ENCODE measurements around the gene MT1F.

MT1F gene

GRCh38 chr16:56689171-56689570 is 31.4 kb downstream of the MT1F start:
- FAIRE-seq: no peak
- no peak for DNase-seq (ENCODE audit: insufficient read length, low spot score)
- TF ChIP-seq SPI1 (IDR thresholded peaks at IDR 0.05; ENCODE audit: low read depth, low read length) (no peak), PAX5 (IDR thresholded peaks at IDR 0.05; ENCODE audit: insufficient read depth, low read length, severe bottlenecking) (no peak), POU2F2 (IDR thresholded peaks at IDR 0.05; ENCODE audit: low read depth, low read length) (no peak), TAF1 (IDR thresholded peaks at IDR 0.05; ENCODE audit: low read depth, low read length) (no peak), POLR2AphosphoS5 (IDR thresholded peaks at IDR 0.05; ENCODE audit: low read depth, low read length) (no peak), POLR2A (IDR thresholded peaks at IDR 0.05; ENCODE audit: low read depth, low read length) (no peak)

DNA sequence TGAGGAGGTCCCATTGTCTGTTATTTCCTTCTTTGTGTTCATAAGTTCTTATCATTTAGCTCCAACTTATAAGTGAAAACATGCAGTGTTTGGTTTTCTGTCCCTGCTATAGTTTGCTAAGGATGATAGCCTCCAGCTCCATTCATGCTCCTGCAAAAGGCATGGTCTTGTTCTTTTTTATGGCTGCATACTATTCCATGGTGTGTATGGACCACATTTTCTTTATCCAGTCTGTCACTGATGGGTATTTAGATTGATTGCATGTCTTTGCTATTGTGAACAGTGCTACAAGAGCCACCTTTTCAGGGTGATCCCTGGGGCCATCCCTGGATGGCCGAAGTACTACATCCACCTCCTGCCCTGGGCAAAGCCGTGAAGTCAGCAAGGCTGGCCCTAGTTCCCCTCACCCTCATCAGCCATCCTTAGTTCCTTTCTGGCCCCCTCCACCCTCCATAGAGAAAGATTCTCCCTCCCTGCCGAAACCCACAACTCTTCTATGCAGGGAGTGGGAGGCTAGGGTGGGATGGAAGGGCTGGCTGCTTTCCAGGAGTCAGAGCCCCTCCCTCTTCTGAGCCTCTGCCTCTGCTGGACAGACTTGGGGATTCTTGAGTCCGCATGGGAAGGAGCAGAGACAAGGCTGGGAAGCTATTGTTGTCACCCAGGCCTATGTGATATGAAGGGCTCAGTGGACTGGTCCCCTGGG is 32.8 kb downstream of the MT1F start:
- TF ChIP-seq TAF1 (IDR thresholded peaks at IDR 0.05; ENCODE audit: low read depth, low read length) (no peak), POLR2AphosphoS5 (IDR thresholded peaks at IDR 0.05; ENCODE audit: low read depth, low read length) (no peak), PAX5 (IDR thresholded peaks at IDR 0.05; ENCODE audit: insufficient read depth, low read length, severe bottlenecking) (no peak), POU2F2 (IDR thresholded peaks at IDR 0.05; ENCODE audit: low read depth, low read length) (no peak), SPI1 (IDR thresholded peaks at IDR 0.05; ENCODE audit: low read depth, low read length) (no peak), POLR2A (IDR thresholded peaks at IDR 0.05; ENCODE audit: low read depth, low read length) (no peak)
- DNase-seq (ENCODE audit: insufficient read length, low spot score): no peak
- FAIRE-seq: no peak

GRCh38 chr16:56691885-56692284 is 34.1 kb downstream of the MT1F start:
- DNase-seq (ENCODE audit: insufficient read length, low spot score) (no peak), FAIRE-seq (no peak)
- TF ChIP-seq SPI1 (IDR thresholded peaks at IDR 0.05; ENCODE audit: low read depth, low read length): no peak

- DNase-seq (ENCODE audit: insufficient read length, low spot score) (no peak), FAIRE-seq (no peak)
- TF ChIP-seq SPI1 (IDR thresholded peaks at IDR 0.05; ENCODE audit: low read depth, low read length) (no peak), POLR2AphosphoS5 (IDR thresholded peaks at IDR 0.05; ENCODE audit: low read depth, low read length) (no peak), POLR2A (IDR thresholded peaks at IDR 0.05; ENCODE audit: low read depth, low read length) (no peak)
Observed at GRCh38 chr16:56695246-56695645, 37.5 kb downstream of the MT1F start.

DNA sequence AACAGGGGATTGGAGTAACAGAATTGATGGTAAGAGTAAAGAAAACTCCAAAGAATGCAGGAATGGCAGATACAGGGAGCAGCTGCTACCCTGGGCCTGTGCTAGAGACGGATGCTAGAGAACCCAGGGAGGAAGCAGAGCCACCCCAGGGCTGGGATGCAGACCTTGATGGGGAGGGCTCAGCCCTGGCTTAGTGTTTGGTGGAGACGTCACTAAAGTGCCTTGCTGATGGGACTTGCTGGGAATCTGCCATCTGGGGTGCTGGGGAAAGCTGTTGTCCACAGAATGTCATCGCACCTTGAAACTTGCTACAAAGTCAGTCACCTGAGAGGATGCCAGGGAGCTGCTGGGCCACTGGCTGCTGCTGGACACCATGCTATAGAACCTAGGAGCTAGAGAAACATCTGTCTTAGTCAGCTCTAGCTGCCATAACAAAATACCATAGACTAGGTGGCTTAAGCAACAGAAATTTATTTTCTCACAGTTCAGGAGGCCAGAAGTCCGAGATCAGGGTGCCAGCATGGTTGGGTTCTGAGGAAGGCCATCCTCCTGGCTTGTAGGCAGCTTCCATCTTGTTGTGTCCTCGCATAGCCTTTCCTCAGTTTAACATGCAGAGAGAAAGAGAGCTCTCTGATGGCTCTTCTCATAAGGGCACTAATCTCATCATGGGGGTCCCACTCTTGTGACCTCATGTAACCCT is 39.8 kb downstream of the MT1F start:
- no peak for DNase-seq (ENCODE audit: insufficient read length, low spot score)
- no peak for FAIRE-seq
- TF ChIP-seq POLR2AphosphoS5 (IDR thresholded peaks at IDR 0.05; ENCODE audit: low read depth, low read length) (no peak), SPI1 (IDR thresholded peaks at IDR 0.05; ENCODE audit: low read depth, low read length) (no peak), PAX5 (IDR thresholded peaks at IDR 0.05; ENCODE audit: insufficient read depth, low read length, severe bottlenecking) (no peak), POLR2A (IDR thresholded peaks at IDR 0.05; ENCODE audit: low read depth, low read length) (no peak), POU2F2 (IDR thresholded peaks at IDR 0.05; ENCODE audit: low read depth, low read length) (no peak), TAF1 (IDR thresholded peaks at IDR 0.05; ENCODE audit: low read depth, low read length) (no peak)

DNA sequence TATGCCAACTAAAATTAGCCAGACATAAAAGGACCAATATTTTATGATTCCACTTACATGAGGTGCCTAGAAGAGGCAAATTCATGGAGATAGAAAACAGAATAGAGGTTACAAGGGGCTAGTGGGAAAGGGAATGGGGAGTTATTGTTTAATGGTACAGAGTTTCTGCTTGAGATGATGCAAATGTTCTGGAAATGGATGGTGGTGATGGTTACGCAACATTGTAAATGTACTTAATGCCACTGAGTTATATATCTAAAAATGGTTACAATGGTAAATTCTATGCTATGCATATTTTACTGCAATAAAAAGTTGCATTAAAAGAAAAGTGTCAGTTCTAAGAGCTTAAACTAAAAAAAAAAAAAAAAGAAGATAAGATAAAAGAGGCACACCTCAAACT is 42.4 kb downstream of the MT1F start:
- no peak for TF ChIP-seq POLR2AphosphoS5 (IDR thresholded peaks at IDR 0.05; ENCODE audit: low read depth, low read length)
- no peak for TF ChIP-seq TAF1 (IDR thresholded peaks at IDR 0.05; ENCODE audit: low read depth, low read length)
- TF ChIP-seq POU2F2 (IDR thresholded peaks at IDR 0.05; ENCODE audit: low read depth, low read length): no peak
- TF ChIP-seq SPI1 (IDR thresholded peaks at IDR 0.05; ENCODE audit: low read depth, low read length): no peak
- no peak for TF ChIP-seq PAX5 (IDR thresholded peaks at IDR 0.05; ENCODE audit: insufficient read depth, low read length, severe bottlenecking)
- no peak for TF ChIP-seq POLR2A (IDR thresholded peaks at IDR 0.05; ENCODE audit: low read depth, low read length)
- FAIRE-seq (no peak), DNase-seq (ENCODE audit: insufficient read length, low spot score) (no peak)

DNA sequence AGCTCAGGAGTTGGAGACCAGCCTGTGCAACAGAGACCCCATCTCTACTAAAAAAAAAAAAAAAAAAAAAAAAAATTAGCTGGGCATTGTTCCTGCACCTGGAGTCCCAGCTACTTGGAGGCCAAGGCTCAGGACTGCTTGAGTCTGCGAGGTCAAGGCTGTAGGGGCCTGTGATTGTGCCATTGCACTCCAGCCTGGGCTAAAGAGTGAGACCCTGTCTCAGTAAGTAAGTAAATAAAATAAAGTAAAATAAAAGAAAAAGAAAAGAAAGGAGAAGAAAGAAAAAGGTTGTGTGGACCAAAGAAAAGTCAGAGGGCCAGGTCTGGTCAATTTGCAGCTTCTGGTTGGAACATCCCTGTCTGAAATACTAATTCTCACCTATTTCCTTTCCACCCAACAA is 42.9 kb downstream of the MT1F start:
- DNase-seq (ENCODE audit: insufficient read length, low spot score) (no peak), FAIRE-seq (no peak)
- TF ChIP-seq POU2F2 (IDR thresholded peaks at IDR 0.05; ENCODE audit: low read depth, low read length) (no peak), SPI1 (IDR thresholded peaks at IDR 0.05; ENCODE audit: low read depth, low read length) (no peak), POLR2A (IDR thresholded peaks at IDR 0.05; ENCODE audit: low read depth, low read length) (no peak), POLR2AphosphoS5 (IDR thresholded peaks at IDR 0.05; ENCODE audit: low read depth, low read length) (no peak), PAX5 (IDR thresholded peaks at IDR 0.05; ENCODE audit: insufficient read depth, low read length, severe bottlenecking) (no peak), TAF1 (IDR thresholded peaks at IDR 0.05; ENCODE audit: low read depth, low read length) (no peak)

- FAIRE-seq (no peak), DNase-seq (ENCODE audit: insufficient read length, low spot score) (no peak)
- TF ChIP-seq POU2F2 (IDR thresholded peaks at IDR 0.05; ENCODE audit: low read depth, low read length) (no peak), TAF1 (IDR thresholded peaks at IDR 0.05; ENCODE audit: low read depth, low read length) (no peak), POLR2AphosphoS5 (IDR thresholded peaks at IDR 0.05; ENCODE audit: low read depth, low read length) (no peak), PAX5 (IDR thresholded peaks at IDR 0.05; ENCODE audit: insufficient read depth, low read length, severe bottlenecking) (no peak), POLR2A (IDR thresholded peaks at IDR 0.05; ENCODE audit: low read depth, low read length) (no peak), SPI1 (IDR thresholded peaks at IDR 0.05; ENCODE audit: low read depth, low read length) (no peak)
Observed at GRCh38 chr16:56701534-56701933, 43.8 kb downstream of the MT1F start.

DNA sequence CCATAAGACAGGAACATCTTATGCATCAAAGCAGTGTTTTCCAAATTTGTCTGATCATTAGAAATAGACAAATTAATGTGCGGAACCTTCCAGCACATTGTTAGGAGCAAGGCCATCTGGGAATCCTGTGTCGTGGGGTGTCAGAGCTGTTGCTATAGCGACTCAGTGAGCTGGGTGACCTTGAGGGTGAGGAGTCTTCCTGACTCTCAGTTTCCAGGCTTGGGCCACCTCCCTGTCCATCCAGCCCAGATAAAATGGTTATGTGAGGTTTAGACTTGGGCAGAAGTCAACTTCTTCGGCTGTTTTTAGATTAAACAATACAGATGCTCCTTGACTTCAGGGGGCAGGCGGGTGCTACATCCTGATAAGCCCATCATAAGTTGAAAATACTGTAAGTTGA is 45.1 kb downstream of the MT1F start:
- no peak for DNase-seq (ENCODE audit: insufficient read length, low spot score)
- FAIRE-seq: no peak
- no peak for TF ChIP-seq SPI1 (IDR thresholded peaks at IDR 0.05; ENCODE audit: low read depth, low read length)
- TF ChIP-seq POLR2A (IDR thresholded peaks at IDR 0.05; ENCODE audit: low read depth, low read length): no peak
- TF ChIP-seq POLR2AphosphoS5 (IDR thresholded peaks at IDR 0.05; ENCODE audit: low read depth, low read length): no peak
- TF ChIP-seq POU2F2 (IDR thresholded peaks at IDR 0.05; ENCODE audit: low read depth, low read length): no peak
- TF ChIP-seq TAF1 (IDR thresholded peaks at IDR 0.05; ENCODE audit: low read depth, low read length): no peak
- no peak for TF ChIP-seq PAX5 (IDR thresholded peaks at IDR 0.05; ENCODE audit: insufficient read depth, low read length, severe bottlenecking)

Data from GM12891 (cell line).